Coronary artery (tissue), 2 donors: ENCODE data around the gene TCF12.

Experiments
- DNase-seq: peaks from one replicate; pipeline ENCODE4 v3.0.0-alpha.2; 2017; ENCODE audit warnings: low spot score
- H3K27ac ChIP-seq, 2 donors: fragments of 200-600 bp; sonication (generic); one replicate each; pipeline ENCODE4 v1.5.1; 2016 to 2019
- H3K4me3 ChIP-seq: fragments of 200-600 bp; sonication (generic); 2 replicates; pipeline ENCODE4 v1.5.1; 2016; ENCODE audit warnings: mild to moderate bottlenecking, moderate library complexity
- TF ChIP-seq, protein P1 (sequence below): fragments of 200-600 bp; sonication (generic); IDR thresholded peaks from one replicate; pipeline ENCODE4 v1.5.1; 2019; ENCODE audit warnings: antibody characterized with exemption

The TCF12 gene

DNA sequence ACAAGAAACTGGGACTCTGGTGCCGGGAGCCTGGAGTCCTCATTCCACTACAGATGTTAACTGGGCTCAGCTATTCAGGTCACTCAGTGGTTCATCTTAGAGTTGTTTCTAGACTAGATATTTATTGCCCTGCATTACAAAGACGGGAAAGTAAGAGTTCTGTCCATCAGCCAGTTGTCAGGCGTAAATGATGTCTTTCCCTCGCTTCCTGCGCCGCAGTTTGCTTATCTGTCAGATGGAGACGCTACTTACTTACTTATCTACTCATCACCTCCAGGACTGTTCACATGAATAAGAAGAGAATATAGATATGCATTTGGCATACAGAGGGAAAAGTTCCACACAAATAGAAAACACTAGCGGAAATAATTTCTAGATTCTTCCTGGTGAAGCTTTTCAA is 410.0 kb downstream of the TCF12 start:
- no peak for DNase-seq
- TF ChIP-seq, protein P1, sequence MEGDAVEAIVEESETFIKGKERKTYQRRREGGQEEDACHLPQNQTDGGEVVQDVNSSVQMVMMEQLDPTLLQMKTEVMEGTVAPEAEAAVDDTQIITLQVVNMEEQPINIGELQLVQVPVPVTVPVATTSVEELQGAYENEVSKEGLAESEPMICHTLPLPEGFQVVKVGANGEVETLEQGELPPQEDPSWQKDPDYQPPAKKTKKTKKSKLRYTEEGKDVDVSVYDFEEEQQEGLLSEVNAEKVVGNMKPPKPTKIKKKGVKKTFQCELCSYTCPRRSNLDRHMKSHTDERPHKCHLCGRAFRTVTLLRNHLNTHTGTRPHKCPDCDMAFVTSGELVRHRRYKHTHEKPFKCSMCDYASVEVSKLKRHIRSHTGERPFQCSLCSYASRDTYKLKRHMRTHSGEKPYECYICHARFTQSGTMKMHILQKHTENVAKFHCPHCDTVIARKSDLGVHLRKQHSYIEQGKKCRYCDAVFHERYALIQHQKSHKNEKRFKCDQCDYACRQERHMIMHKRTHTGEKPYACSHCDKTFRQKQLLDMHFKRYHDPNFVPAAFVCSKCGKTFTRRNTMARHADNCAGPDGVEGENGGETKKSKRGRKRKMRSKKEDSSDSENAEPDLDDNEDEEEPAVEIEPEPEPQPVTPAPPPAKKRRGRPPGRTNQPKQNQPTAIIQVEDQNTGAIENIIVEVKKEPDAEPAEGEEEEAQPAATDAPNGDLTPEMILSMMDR, result no peak
- Histone ChIP-seq H3K27ac (no peak overlapping the region), H3K4me3 (no peak overlapping the region)

- Histone ChIP-seq H3K4me3 (no peak overlapping the region), H3K27ac (no peak overlapping the region)
- TF ChIP-seq, protein P1, result no peak
- DNase-seq, result no peak
These were observed 410.5 kb downstream of the TCF12 start for GRCh38 chr15:57328897-57329296.

GRCh38 chr15:57329582-57330367 is 411.3 kb downstream of the TCF12 start:
- TF ChIP-seq, protein P1, result no peak
- no peak for DNase-seq
- H3K4me3 ChIP-seq, result no peak overlapping the region
- no peak overlapping the region for H3K27ac ChIP-seq

DNA sequence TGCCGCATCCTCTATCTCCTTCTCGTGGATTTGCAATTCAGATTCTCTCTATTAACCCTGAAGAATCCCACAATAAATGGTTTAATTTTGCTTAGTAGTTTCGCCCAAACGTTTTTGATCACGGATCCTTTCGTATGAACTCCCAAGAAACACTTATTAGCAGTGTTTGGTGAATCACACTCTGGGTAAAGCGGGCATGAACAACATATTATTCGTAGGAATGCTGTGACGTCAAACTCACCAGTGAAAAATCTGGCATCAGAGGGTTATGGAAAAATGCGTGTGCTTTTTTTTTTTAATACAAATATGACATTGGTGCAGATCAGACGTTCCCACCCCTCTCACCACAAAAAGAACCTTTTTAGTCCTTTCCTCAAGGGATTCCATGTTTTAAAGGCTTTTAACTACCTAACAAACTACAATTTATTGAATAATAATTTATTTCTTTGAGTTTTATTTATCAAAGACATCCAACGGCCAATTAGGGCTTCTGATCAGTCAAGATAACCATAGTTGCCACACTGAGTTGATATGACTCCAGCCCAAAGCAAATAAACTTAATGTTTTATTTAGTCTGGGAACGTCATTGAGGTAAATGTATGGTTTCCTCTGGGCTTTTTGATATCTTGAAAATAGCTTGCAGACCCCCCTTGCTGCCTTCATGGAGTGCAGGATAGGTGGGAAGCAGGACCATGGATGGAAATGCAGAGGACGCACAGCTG is 412.3 kb downstream of the TCF12 start:
- TF ChIP-seq, protein P1, result no peak
- Histone ChIP-seq H3K27ac (no peak overlapping the region), H3K4me3 (no peak overlapping the region)
- DNase-seq, result no peak

GRCh38 chr15:57332326-57332725 is 413.9 kb downstream of the TCF12 start:
- TF ChIP-seq, protein P1, result no peak
- no peak overlapping the region for H3K4me3 ChIP-seq

GRCh38 chr15:57333487-57333886 is 415.0 kb downstream of the TCF12 start:
- Histone ChIP-seq H3K4me3 (no peak overlapping the region), H3K27ac (no peak overlapping the region)
- no peak for DNase-seq
- TF ChIP-seq, protein P1, result no peak

More at GRCh38 chr15:57332326-57332725, 413.9 kb downstream of the TCF12 start:
- DNase-seq, result no peak
- H3K27ac ChIP-seq, result no peak overlapping the region
